Activated CD4-positive, alpha-beta memory T cell treated with anti-CD3 and anti-CD28 coated beads for 36 hours (primary cell): ENCODE results near the gene CHMP3. TPM values are rescaled to one million over a fixed set of nuclear protein-coding genes. Genes with fewer than 3 reads are reported as not detected.

Experiments used
- CTCF ChIA-PET: fragments of 350-600 bp; sonication (Branson Sonifier 250); formaldehyde crosslinking; loops from one replicate; lab custom pipeline; 2021; ENCODE audit warnings: antibody characterized with exemption, inconsistent platforms; lab: Charles Lee
- POLR2A ChIA-PET: fragments of 350-600 bp; sonication (Branson Sonifier 250); formaldehyde crosslinking; loops from one replicate; lab custom pipeline; 2021; ENCODE audit warnings: antibody characterized with exemption; lab: Charles Lee
- DNase-seq: peaks from one replicate; pipeline ENCODE4 v3.0.0-alpha.2; 2020
- H3K27ac Mint-ChIP-seq: one replicate; pipeline ENCODE4 v1.8.0; 2021; ENCODE audit warnings: mixed read lengths
- H3K27me3 Mint-ChIP-seq: one replicate; pipeline ENCODE4 v1.8.0; 2021; ENCODE audit warnings: mixed read lengths
- H3K36me3 Mint-ChIP-seq: one replicate; pipeline ENCODE4 v1.8.0; 2021; ENCODE audit warnings: mixed read lengths
- H3K4me1 Mint-ChIP-seq: one replicate; pipeline ENCODE4 v1.8.0; 2021; ENCODE audit warnings: low read depth, mixed read lengths
- H3K4me3 Mint-ChIP-seq: one replicate; pipeline ENCODE4 v1.8.0; 2021; ENCODE audit warnings: mild to moderate bottlenecking, mixed read lengths
- H3K9me3 Mint-ChIP-seq: one replicate; pipeline ENCODE4 v1.8.0; 2021; ENCODE audit warnings: mixed read lengths
- intact Hi-C: fragments of 100-400 bp; cut with micrococcal nuclease; formaldehyde crosslinking; loops from one replicate; pipeline ENCODE4 v1.15.1; 2023
- total RNA-seq, 2 experiments: library from RNA; stranded (reverse); gene quantifications; one replicate each; pipeline ENCODE4 v1.2.3, GENCODE V29; 2021

CHMP3 gene
- total RNA-seq, 2 experiments from 2014 or later, result 36.5 to 38.6 TPM

GRCh38 chr2:86477349-86477748 is 85.9 kb downstream of the CHMP3 start:
- CTCF ChIA-PET, result no interaction called here
- peaks cover 36% of the 10 kb centered on the region for H3K4me1 Mint-ChIP-seq
- H3K36me3 Mint-ChIP-seq, result peaks cover 75% of the 10 kb centered on the region
- POLR2A ChIA-PET, result interaction anchor here (0.7 kb wide), 1 partner anchor 36 kb away, joined by 3 read pairs; the partner anchor contains the start of gene KDM3A
- no peak overlapping the region for H3K27ac Mint-ChIP-seq
- no peak overlapping the region for H3K4me3 Mint-ChIP-seq
- no peaks in the 10 kb centered on the region for H3K27me3 Mint-ChIP-seq
- no peak for DNase-seq
- intact Hi-C loops, result no loop called here
- no peaks in the 10 kb centered on the region for H3K9me3 Mint-ChIP-seq

- intact Hi-C loops, result no loop called here
- Mint-ChIP-seq H3K27ac (no peak overlapping the region), H3K4me3 (no peak overlapping the region), H3K27me3 (no peaks in the 10 kb centered on the region), H3K36me3 (peaks cover 72% of the 10 kb centered on the region), H3K4me1 (peaks cover 33% of the 10 kb centered on the region), H3K9me3 (no peaks in the 10 kb centered on the region)
- ChIA-PET POLR2A (interaction anchor here (0.7 kb wide), 1 partner anchor 35 kb away, joined by 3 read pairs; the partner anchor contains the start of gene KDM3A), CTCF (no interaction called here)
- DNase-seq, result no peak
Observed at GRCh38 chr2:86476918-86477317, 86.3 kb downstream of the CHMP3 start.

GRCh38 chr2:86476092-86476491 is 87.2 kb downstream of the CHMP3 start:
- no peaks in the 10 kb centered on the region for H3K9me3 Mint-ChIP-seq
- H3K36me3 Mint-ChIP-seq, result peaks cover 75% of the 10 kb centered on the region
- ChIA-PET CTCF (no interaction called here), POLR2A (no interaction called here)
- H3K4me3 Mint-ChIP-seq, result no peak overlapping the region
- peaks cover 36% of the 10 kb centered on the region for H3K4me1 Mint-ChIP-seq
- H3K27me3 Mint-ChIP-seq, result no peaks in the 10 kb centered on the region
- intact Hi-C loops, result no loop called here
- DNase-seq, result no peak
- no peak overlapping the region for H3K27ac Mint-ChIP-seq

- Mint-ChIP-seq H3K9me3 (no peaks in the 10 kb centered on the region), H3K27me3 (no peaks in the 10 kb centered on the region), H3K36me3 (peaks cover 59% of the 10 kb centered on the region), H3K4me1 (peaks cover 63% of the 10 kb centered on the region), H3K27ac (no peak overlapping the region), H3K4me3 (no peak overlapping the region)
- CTCF ChIA-PET, result no interaction called here
- intact Hi-C loops, result no loop called here
- POLR2A ChIA-PET, result no interaction called here
- no peak for DNase-seq
Observed at GRCh38 chr2:86471637-86472036, 91.6 kb downstream of the CHMP3 start.

- POLR2A ChIA-PET, result no interaction called here
- H3K27me3 Mint-ChIP-seq, result no peaks in the 10 kb centered on the region
- DNase-seq, result no peak
- no peaks in the 10 kb centered on the region for H3K9me3 Mint-ChIP-seq
- H3K36me3 Mint-ChIP-seq, result peaks cover 62% of the 10 kb centered on the region
- intact Hi-C loops, result no loop called here
- no peak overlapping the region for H3K4me3 Mint-ChIP-seq
- CTCF ChIA-PET, result no interaction called here
- no peak overlapping the region for H3K27ac Mint-ChIP-seq
- H3K4me1 Mint-ChIP-seq, result peaks cover 64% of the 10 kb centered on the region
Observed at GRCh38 chr2:86470890-86471289, 92.4 kb downstream of the CHMP3 start.

GRCh38 chr2:86468162-86469033 is 94.8 kb downstream of the CHMP3 start:
- Mint-ChIP-seq H3K36me3 (peaks cover 57% of the 10 kb centered on the region), H3K27ac (peak overlapping the region; percentile 79), H3K27me3 (no peaks in the 10 kb centered on the region), H3K4me1 (peaks cover 72% of the 10 kb centered on the region), H3K4me3 (peak overlapping the region; percentile 22), H3K9me3 (no peaks in the 10 kb centered on the region)
- DNase-seq, result peak; percentile 51
- intact Hi-C loops, result loop anchor here (2.0 to 10.0 kb wide), 2 partner anchors 28 to 74 kb away; partner anchors contain the start of gene KDM3A
- ChIA-PET POLR2A (interaction anchor here (0.6 to 2.9 kb wide), 4 partner anchors 10 to 185 kb away, joined by 3 to 21 read pairs (median 6); partner anchors contain the start of gene KDM3A), CTCF (interaction anchor here (0.7 to 2.0 kb wide), 4 partner anchors 19 to 756 kb away, joined by 3 to 6 read pairs (median 3); no protein-coding TSS in a partner anchor)

GRCh38 chr2:86466306-86466705 is 96.9 kb downstream of the CHMP3 start:
- Mint-ChIP-seq H3K27me3 (no peaks in the 10 kb centered on the region), H3K4me3 (no peak overlapping the region), H3K4me1 (peaks cover 63% of the 10 kb centered on the region), H3K9me3 (no peaks in the 10 kb centered on the region), H3K27ac (no peak overlapping the region), H3K36me3 (peaks cover 57% of the 10 kb centered on the region)
- ChIA-PET POLR2A (interaction anchor here (2.1 kb wide), 1 partner anchor 24 kb away, joined by 7 read pairs; the partner anchor contains the start of gene KDM3A), CTCF (no interaction called here)
- no peak for DNase-seq
- intact Hi-C loops, result loop anchor here (10.0 kb wide), 1 partner anchor 72 kb away; no protein-coding TSS in a partner anchor

- POLR2A ChIA-PET, result interaction anchor here (2.1 kb wide), 1 partner anchor 23 kb away, joined by 7 read pairs; the partner anchor contains the start of gene KDM3A
Observed at GRCh38 chr2:86464652-86465051, 98.6 kb downstream of the CHMP3 start.

GRCh38 chr2:86461042-86461743 is 102.0 kb downstream of the CHMP3 start:
- Mint-ChIP-seq H3K9me3 (no peaks in the 10 kb centered on the region), H3K27ac (no peak overlapping the region), H3K36me3 (peaks cover 63% of the 10 kb centered on the region), H3K4me1 (peaks cover 30% of the 10 kb centered on the region), H3K27me3 (no peaks in the 10 kb centered on the region), H3K4me3 (no peak overlapping the region)
- CTCF ChIA-PET, result no interaction called here
- intact Hi-C loops, result loop anchor here (10.0 kb wide), 1 partner anchor 66 kb away; no protein-coding TSS in a partner anchor
- no peak for DNase-seq
- POLR2A ChIA-PET, result no interaction called here

More at GRCh38 chr2:86464652-86465051, 98.6 kb downstream of the CHMP3 start:
- DNase-seq, result peak; percentile 58
- Mint-ChIP-seq H3K27me3 (no peaks in the 10 kb centered on the region), H3K4me1 (peaks cover 56% of the 10 kb centered on the region), H3K27ac (peak overlapping the region; percentile 66), H3K9me3 (no peaks in the 10 kb centered on the region), H3K36me3 (peaks cover 60% of the 10 kb centered on the region), H3K4me3 (no peak overlapping the region)
- intact Hi-C loops, result loop anchor here (10.0 kb wide), 1 partner anchor 70 kb away; no protein-coding TSS in a partner anchor
- CTCF ChIA-PET, result no interaction called here

- H3K9me3 Mint-ChIP-seq, result no peaks in the 10 kb centered on the region
- no peak for DNase-seq
- H3K27me3 Mint-ChIP-seq, result no peaks in the 10 kb centered on the region
- intact Hi-C loops, result no loop called here
- H3K36me3 Mint-ChIP-seq, result peaks cover 64% of the 10 kb centered on the region
- no peak overlapping the region for H3K4me3 Mint-ChIP-seq
- H3K27ac Mint-ChIP-seq, result no peak overlapping the region
- CTCF ChIA-PET, result interaction anchor here (0.5 to 1.0 kb wide), 2 partner anchors 8 to 234 kb away, joined by 3 read pairs; no protein-coding TSS in a partner anchor
- peaks cover 19% of the 10 kb centered on the region for H3K4me1 Mint-ChIP-seq
- POLR2A ChIA-PET, result interaction anchor here (0.6 to 1.7 kb wide), 2 partner anchors 9 to 13 kb away, joined by 4 read pairs; no protein-coding TSS in a partner anchor
Observed at GRCh38 chr2:86455181-86455580, 108.1 kb downstream of the CHMP3 start.

GRCh38 chr2:86454238-86454637 is 109.0 kb downstream of the CHMP3 start:
- H3K4me1 Mint-ChIP-seq, result peaks cover 26% of the 10 kb centered on the region
- H3K27me3 Mint-ChIP-seq, result no peaks in the 10 kb centered on the region
- intact Hi-C loops, result no loop called here
- no peaks in the 10 kb centered on the region for H3K9me3 Mint-ChIP-seq
- peak overlapping the region; percentile 58 for H3K27ac Mint-ChIP-seq
- DNase-seq, result no peak
- ChIA-PET CTCF (no interaction called here), POLR2A (interaction anchor here (0.6 to 1.7 kb wide), 2 partner anchors 8 to 12 kb away, joined by 4 read pairs; no protein-coding TSS in a partner anchor)
- H3K36me3 Mint-ChIP-seq, result peaks cover 65% of the 10 kb centered on the region
- H3K4me3 Mint-ChIP-seq, result no peak overlapping the region
